ES-I3 (cell line): ENCODE data around the gene GPRC6A.
A peak's percentile ranks its signal among the peaks of the same experiment; 100 is the strongest.
"Not testable (repeated sequence)": the region's sequence is repeated elsewhere in the genome, so short reads cannot be mapped to it uniquely, and the experiment has no call there.

Experiments
- H3K36me3 ChIP-seq: 2 replicates; pipeline ENCODE4 v1.6.1; 2013; ENCODE audit warnings: mild to moderate bottlenecking, low read length, control low read depth, moderate library complexity; ENCODE audit not compliant: insufficient read depth
- H3K4me1 ChIP-seq: 2 replicates; pipeline ENCODE4 v1.6.1; 2013; ENCODE audit warnings: mild to moderate bottlenecking, control low read depth, low read length; ENCODE audit not compliant: insufficient read depth
- H3K9ac ChIP-seq: 2 replicates; pipeline ENCODE4 v1.6.1; 2013; ENCODE audit warnings: low read depth, mild to moderate bottlenecking, low read length, moderate library complexity
- H3K9me3 ChIP-seq: 2 replicates; pipeline ENCODE4 v1.6.1; 2013; ENCODE audit warnings: mild to moderate bottlenecking, low read length, moderate library complexity; ENCODE audit not compliant: control insufficient read depth, insufficient read depth

GPRC6A gene

GRCh38 chr6:116828983-116829382 is at the start of gene GPRC6A:
TSS of gene GPRC6A (minus strand) at chr6:116829083. CDS start at chr6:116829013, 70 bp downstream.
- no peaks in the 10 kb centered on the region for H3K9me3 ChIP-seq
- H3K9ac ChIP-seq: no peak within 1 kb of the TSS
- H3K36me3 ChIP-seq: no peaks in the 10 kb centered on the region
- H3K4me1 ChIP-seq: peaks cover 9% of the 10 kb centered on the region; the same call in 1 of the 2 replicates

GRCh38 chr6:116877743-116878142 is 48.9 kb upstream of the GPRC6A start:
- Histone ChIP-seq H3K9ac (peak overlapping the region; percentile 40; the same call in 1 of the 2 replicates), H3K4me1 (no peaks in the 10 kb centered on the region), H3K36me3 (no peaks in the 10 kb centered on the region), H3K9me3 (no peaks in the 10 kb centered on the region)

- Histone ChIP-seq H3K4me1 (no peaks in the 10 kb centered on the region), H3K9ac (peak within 1 kb of the TSS; percentile 61), H3K9me3 (no peaks in the 10 kb centered on the region), H3K36me3 (no peaks in the 10 kb centered on the region)
These were observed 48.0 kb upstream of the GPRC6A start, which contains the start of gene RFX6 for GRCh38 chr6:116876635-116877611. TSS of gene RFX6 (plus strand) at chr6:116877242. CDS start at chr6:116877276, 34 bp downstream.

GRCh38 chr6:116876107-116876506 is 47.2 kb upstream of the GPRC6A start:
- no peaks in the 10 kb centered on the region for H3K4me1 ChIP-seq
- peak overlapping the region; percentile 61; the same call in 1 of the 2 replicates for H3K9ac ChIP-seq
- no peaks in the 10 kb centered on the region for H3K36me3 ChIP-seq
- H3K9me3 ChIP-seq: no peaks in the 10 kb centered on the region

- H3K9ac ChIP-seq: no peak overlapping the region
- H3K9me3 ChIP-seq: no peaks in the 10 kb centered on the region
- no peaks in the 10 kb centered on the region for H3K36me3 ChIP-seq
- no peaks in the 10 kb centered on the region for H3K4me1 ChIP-seq
These were observed 43.9 kb upstream of the GPRC6A start for GRCh38 chr6:116872771-116873170.

GRCh38 chr6:116866281-116866871 is 37.5 kb upstream of the GPRC6A start:
- H3K4me1 ChIP-seq: no peaks in the 10 kb centered on the region
- H3K9me3 ChIP-seq: no peaks in the 10 kb centered on the region
- H3K36me3 ChIP-seq: no peaks in the 10 kb centered on the region
- H3K9ac ChIP-seq: no peak overlapping the region

GRCh38 chr6:116859264-116859663 is 30.4 kb upstream of the GPRC6A start:
- Histone ChIP-seq H3K36me3 (no peaks in the 10 kb centered on the region), H3K9ac (no peak overlapping the region), H3K9me3 (peaks cover 8% of the 10 kb centered on the region), H3K4me1 (no peaks in the 10 kb centered on the region)

- Histone ChIP-seq H3K36me3 (no peaks in the 10 kb centered on the region), H3K9me3 (peaks cover 8% of the 10 kb centered on the region), H3K4me1 (no peaks in the 10 kb centered on the region), H3K9ac (no peak overlapping the region)
These were observed 29.2 kb upstream of the GPRC6A start for GRCh38 chr6:116858060-116858459.

GRCh38 chr6:116847227-116847626 is 18.3 kb upstream of the GPRC6A start:
- Histone ChIP-seq H3K4me1 (no peaks in the 10 kb centered on the region), H3K36me3 (no peaks in the 10 kb centered on the region), H3K9ac (no peak overlapping the region), H3K9me3 (no peaks in the 10 kb centered on the region)

- H3K4me1 ChIP-seq: no peaks in the 10 kb centered on the region
- H3K9me3 ChIP-seq: no peaks in the 10 kb centered on the region
- H3K36me3 ChIP-seq: no peaks in the 10 kb centered on the region
- H3K9ac ChIP-seq: no peak overlapping the region
These were observed 13.6 kb upstream of the GPRC6A start for GRCh38 chr6:116842459-116842858.

GRCh38 chr6:116840091-116840490 is 11.2 kb upstream of the GPRC6A start:
- no peak overlapping the region for H3K9ac ChIP-seq
- no peaks in the 10 kb centered on the region for H3K36me3 ChIP-seq
- no peaks in the 10 kb centered on the region for H3K9me3 ChIP-seq
- no peaks in the 10 kb centered on the region for H3K4me1 ChIP-seq

- H3K9me3 ChIP-seq: no peaks in the 10 kb centered on the region
- H3K36me3 ChIP-seq: no peaks in the 10 kb centered on the region
- H3K9ac ChIP-seq: no peak overlapping the region
- no peaks in the 10 kb centered on the region for H3K4me1 ChIP-seq
These were observed 7.9 kb upstream of the GPRC6A start for GRCh38 chr6:116836606-116837342.

- not testable (repeated sequence) for H3K9me3 ChIP-seq, H3K36me3 ChIP-seq
These were observed 5.6 kb upstream of the GPRC6A start for GRCh38 chr6:116834526-116834925.

GRCh38 chr6:116827561-116828240 is 1.2 kb downstream of the GPRC6A start:
- no peaks in the 10 kb centered on the region for H3K9me3 ChIP-seq
- no peaks in the 10 kb centered on the region for H3K36me3 ChIP-seq
- peaks cover 9% of the 10 kb centered on the region; the same call in 1 of the 2 replicates for H3K4me1 ChIP-seq
- H3K9ac ChIP-seq: no peak overlapping the region

More at GRCh38 chr6:116834526-116834925, 5.6 kb upstream of the GPRC6A start:
- not testable (repeated sequence) for H3K4me1 ChIP-seq, H3K9ac ChIP-seq
